ENCODE results near the gene HOXD3. TPM values are rescaled to one million over a fixed set of nuclear protein-coding genes. Genes with fewer than 3 reads are reported as not detected.

Gene HOXD3
- total RNA-seq, 1 donor from 2014 or later: 1.7 TPM

DNA sequence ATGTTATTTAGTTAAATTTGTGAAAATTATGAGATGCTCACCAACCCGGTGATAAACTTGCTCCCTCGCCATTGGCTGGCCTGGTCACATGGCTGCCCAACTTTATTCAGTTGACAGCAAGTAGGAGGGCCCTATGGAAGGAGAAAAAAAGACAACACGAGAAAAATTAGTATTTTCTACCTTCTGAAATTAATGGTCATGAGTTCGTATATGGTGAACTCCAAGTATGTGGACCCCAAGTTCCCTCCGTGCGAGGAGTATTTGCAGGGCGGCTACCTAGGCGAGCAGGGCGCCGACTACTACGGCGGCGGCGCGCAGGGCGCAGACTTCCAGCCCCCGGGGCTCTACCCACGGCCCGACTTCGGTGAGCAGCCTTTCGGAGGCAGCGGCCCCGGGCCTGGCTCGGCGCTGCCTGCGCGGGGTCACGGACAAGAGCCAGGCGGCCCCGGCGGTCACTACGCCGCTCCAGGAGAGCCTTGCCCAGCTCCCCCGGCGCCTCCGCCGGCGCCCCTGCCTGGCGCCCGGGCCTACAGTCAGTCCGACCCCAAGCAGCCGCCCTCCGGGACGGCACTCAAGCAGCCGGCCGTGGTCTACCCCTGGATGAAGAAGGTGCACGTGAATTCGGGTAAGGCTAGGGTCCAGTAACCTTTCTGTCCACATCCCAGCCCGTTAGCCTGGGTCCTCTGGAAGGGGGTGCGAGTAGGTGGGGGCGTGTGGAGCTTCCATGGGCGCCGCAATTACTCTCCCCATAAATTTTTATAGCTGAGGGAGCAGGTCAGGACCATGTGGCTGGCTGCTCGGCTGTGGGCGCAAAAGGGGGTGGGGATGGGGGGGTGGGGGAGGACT is 5.4 kb upstream of the HOXD3 start, which contains the start of gene HOXD4:
Gene HOXD4, plus strand, starts transcription at position 109 of the 846 bp plus-strand sequence. Its CDS starts 84 bp downstream, at position 193.
- ATAC-seq (no peak), DNase-seq (no peak)
- intact Hi-C loops (cut with DNase I): no loop called here
- TF ChIP-seq, protein P1, sequence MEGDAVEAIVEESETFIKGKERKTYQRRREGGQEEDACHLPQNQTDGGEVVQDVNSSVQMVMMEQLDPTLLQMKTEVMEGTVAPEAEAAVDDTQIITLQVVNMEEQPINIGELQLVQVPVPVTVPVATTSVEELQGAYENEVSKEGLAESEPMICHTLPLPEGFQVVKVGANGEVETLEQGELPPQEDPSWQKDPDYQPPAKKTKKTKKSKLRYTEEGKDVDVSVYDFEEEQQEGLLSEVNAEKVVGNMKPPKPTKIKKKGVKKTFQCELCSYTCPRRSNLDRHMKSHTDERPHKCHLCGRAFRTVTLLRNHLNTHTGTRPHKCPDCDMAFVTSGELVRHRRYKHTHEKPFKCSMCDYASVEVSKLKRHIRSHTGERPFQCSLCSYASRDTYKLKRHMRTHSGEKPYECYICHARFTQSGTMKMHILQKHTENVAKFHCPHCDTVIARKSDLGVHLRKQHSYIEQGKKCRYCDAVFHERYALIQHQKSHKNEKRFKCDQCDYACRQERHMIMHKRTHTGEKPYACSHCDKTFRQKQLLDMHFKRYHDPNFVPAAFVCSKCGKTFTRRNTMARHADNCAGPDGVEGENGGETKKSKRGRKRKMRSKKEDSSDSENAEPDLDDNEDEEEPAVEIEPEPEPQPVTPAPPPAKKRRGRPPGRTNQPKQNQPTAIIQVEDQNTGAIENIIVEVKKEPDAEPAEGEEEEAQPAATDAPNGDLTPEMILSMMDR (IDR thresholded peaks at IDR 0.05): no peak
- Histone ChIP-seq H3K9me3 (no peaks in the 10 kb centered on the region), H3K4me1 (no peaks in the 10 kb centered on the region), H3K27me3 (peaks cover 99% of the 10 kb centered on the region), H3K27ac (no peak within 1 kb of the TSS), H3K4me3 (no peak within 1 kb of the TSS), H3K36me3 (no peaks in the 10 kb centered on the region)

DNA sequence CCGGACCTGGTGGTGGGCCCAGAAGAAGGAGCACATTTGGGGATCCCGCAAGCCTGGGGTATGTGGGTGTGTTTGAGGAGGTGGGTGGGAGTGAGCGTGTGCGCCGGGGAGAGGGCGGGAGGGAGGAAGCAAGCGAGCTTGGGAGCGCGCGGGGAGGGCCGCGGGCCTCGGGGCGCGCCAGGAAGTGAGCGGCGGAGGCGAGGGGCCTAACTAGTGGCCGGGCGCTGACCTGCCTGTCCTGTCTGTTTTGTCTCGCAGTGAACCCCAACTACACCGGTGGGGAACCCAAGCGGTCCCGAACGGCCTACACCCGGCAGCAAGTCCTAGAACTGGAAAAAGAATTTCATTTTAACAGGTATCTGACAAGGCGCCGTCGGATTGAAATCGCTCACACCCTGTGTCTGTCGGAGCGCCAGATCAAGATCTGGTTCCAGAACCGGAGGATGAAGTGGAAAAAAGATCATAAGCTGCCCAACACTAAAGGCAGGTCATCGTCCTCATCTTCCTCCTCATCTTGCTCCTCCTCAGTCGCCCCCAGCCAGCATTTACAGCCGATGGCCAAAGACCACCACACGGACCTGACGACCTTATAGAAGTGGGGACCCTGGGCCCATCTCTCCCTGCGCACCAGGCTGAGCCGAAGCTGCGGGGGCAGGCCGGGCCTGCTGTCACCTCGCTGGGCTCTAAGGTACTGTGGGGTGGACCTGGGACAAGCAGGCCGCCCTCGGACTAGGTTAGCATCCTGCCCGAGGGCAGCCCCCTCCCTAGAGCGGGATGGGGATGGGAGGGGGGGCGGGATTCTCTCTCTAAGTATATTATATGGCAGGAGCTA is 4.5 kb upstream of the HOXD3 start:
- Histone ChIP-seq H3K36me3 (no peaks in the 10 kb centered on the region), H3K4me3 (no peak overlapping the region), H3K9me3 (no peaks in the 10 kb centered on the region), H3K4me1 (no peaks in the 10 kb centered on the region), H3K27ac (no peak overlapping the region), H3K27me3 (peaks cover 99% of the 10 kb centered on the region)
- intact Hi-C loops (cut with DNase I): no loop called here
- TF ChIP-seq, protein P1 (IDR thresholded peaks at IDR 0.05): no peak
- ATAC-seq (no peak), DNase-seq (no peak)

DNA sequence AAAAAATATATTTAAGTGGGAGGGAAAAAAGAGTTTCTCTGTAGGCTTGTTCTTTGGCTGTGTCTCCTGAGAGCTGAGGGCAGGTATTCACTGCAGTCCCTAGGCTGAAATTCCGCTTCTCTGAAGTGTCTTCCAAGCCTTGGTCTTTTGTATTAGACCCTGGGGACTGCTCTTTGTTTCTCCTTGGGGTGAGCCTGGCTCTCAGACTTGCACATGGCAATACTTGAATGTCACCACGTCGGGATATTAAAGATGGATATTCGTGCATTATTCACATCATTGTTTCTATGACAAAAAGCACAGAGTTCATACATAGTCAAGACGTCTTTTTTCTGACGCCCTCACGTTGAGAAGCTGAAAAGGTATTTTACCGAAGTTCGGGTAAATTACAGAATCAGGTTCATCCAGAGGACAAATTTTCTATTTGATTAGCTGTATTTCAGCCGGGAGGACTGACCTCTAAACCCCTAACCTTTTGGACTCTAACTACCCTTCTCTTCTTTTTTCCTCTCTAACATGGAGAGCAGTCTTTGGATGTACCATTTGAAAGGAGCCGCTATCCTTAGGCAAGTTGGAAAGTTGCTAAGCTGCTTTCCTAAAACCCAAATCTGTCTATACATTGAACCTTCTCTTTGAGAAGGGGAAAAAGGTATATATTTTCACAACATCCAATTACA is 2.4 kb upstream of the HOXD3 start:
- TF ChIP-seq, protein P1 (IDR thresholded peaks at IDR 0.05): no peak
- H3K9me3 ChIP-seq: no peaks in the 10 kb centered on the region
- no peak overlapping the region for H3K27ac ChIP-seq
- peaks cover 99% of the 10 kb centered on the region for H3K27me3 ChIP-seq
- DNase-seq (no peak), ATAC-seq (no peak)
- H3K4me3 ChIP-seq: no peak overlapping the region
- peaks cover 4% of the 10 kb centered on the region for H3K4me1 ChIP-seq
- intact Hi-C loops (cut with DNase I): no loop called here
- H3K36me3 ChIP-seq: no peaks in the 10 kb centered on the region

DNA sequence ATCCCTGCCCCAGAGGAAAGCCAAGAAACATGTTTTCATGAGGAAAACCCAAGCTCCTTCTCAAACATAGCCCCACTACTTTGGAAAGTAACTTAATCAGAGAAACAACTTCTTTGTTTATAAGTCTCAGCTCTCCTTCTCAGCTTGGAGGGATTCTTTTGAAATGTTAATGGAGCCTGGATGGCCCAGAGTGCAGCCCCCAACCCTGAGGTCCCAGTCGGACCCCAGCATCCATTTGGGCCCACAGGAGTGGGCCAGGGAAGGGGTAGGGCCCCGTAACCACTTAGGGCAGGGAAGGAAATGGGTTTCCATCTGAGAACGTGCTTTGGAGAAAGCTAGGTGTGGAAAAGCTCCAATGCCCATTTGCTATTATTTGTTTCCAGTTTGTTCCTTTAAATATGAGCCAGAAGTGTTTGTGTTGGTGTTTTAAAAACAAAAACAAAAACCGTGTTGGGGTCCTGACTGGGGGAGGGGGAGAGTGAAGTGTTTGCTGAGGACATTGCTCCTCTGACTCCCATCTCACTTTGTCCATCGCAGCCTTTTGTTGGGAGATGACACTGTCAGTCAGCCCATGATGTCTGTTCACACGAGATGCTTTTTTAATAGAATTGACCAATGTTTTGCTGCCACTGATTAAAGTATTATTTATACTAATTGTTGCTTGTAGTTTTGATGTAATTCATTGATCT is 1.6 kb upstream of the HOXD3 start:
- no peaks in the 10 kb centered on the region for H3K9me3 ChIP-seq
- intact Hi-C loops (cut with DNase I): no loop called here
- TF ChIP-seq, protein P1 (IDR thresholded peaks at IDR 0.05): no peak
- H3K27me3 ChIP-seq: peaks cover 99% of the 10 kb centered on the region
- peaks cover 8% of the 10 kb centered on the region for H3K4me1 ChIP-seq
- no peak overlapping the region for H3K27ac ChIP-seq
- no peaks in the 10 kb centered on the region for H3K36me3 ChIP-seq
- no peak overlapping the region for H3K4me3 ChIP-seq
- no peak for ATAC-seq
- DNase-seq: no peak

DNA sequence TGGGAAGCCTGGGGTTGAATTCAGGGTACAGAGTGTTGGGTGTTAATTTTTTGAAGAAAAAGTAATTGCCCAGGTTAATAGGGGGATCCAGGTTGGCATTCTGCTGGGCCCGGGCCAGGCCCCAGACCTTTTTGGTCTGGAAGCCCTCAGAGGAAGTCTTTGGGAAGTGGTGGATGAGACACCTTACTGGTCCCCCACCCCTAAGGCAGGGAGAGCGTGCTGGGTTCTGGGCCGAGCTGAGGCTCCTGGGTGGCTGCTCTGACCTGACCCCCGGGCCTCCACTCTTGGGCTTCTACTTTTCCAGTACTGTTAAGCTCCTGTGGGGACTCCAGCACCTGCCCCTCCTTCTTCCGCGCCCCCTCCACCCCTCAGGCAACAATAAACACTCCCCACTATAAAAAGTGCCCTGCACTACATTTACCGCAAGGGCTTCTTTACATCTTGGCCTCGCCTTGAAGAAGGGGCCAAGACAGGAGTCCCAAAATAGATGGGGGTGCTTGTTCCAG is 753 bp upstream of the HOXD3 start:
- Histone ChIP-seq H3K36me3 (no peaks in the 10 kb centered on the region), H3K9me3 (no peaks in the 10 kb centered on the region), H3K4me1 (peaks cover 8% of the 10 kb centered on the region), H3K27me3 (peaks cover 99% of the 10 kb centered on the region), H3K4me3 (no peak overlapping the region), H3K27ac (no peak overlapping the region)
- TF ChIP-seq, protein P1 (IDR thresholded peaks at IDR 0.05): no peak
- no peak for ATAC-seq
- no peak for DNase-seq
- intact Hi-C loops (cut with DNase I): no loop called here
